Measurements from ENCODE around the gene P3H2. TPM values are rescaled to one million over a fixed set of nuclear protein-coding genes. Genes with fewer than 3 reads are reported as not detected.

P3H2 gene
- total RNA-seq, 1 experiment from 2014 or later = 0.76 TPM

DNA sequence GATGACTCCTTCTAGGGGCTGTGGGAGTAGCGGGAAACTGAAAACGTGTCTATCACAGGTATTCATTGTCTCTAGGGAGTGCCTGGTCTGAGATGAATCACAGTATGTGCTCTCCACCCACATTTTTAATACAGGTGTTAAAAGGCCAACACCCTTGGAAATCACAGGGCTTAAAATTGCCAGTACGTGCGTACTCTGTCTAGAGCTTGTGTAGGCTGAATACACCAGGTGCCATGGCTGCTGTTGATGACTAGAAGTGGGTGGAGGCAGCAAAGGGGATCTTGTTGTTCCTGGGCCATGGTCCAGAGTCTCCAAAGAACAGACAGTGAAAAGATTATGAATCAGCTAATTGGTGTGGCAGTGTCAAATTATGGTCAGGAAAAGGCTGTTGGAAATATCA lies 35.1 kb upstream of the P3H2 start:
- Histone ChIP-seq H3K9me2 (ENCODE audit: insufficient read depth) (no peaks in the 10 kb centered on the region), H3K9me3 (ENCODE audit: control insufficient read depth in 1 of 2, insufficient read depth in 1 of 2, low read depth in 1 of 2, low read length in 2 of 2) (no peaks in the 10 kb centered on the region), H3K4me3 (replicated peaks in 1 of 2; ENCODE audit: low read depth in 1 of 2, low read length in 2 of 2) (no peak overlapping the region), H3K27ac (ENCODE audit: low read depth, low read length) (no peak overlapping the region), H3K27me3 (ENCODE audit: insufficient read depth, low read length) (no peaks in the 10 kb centered on the region), H3K4me1 (ENCODE audit: control insufficient read depth in 1 of 2, insufficient read depth in 2 of 2, low read length in 2 of 2) (peaks cover 0 to 11% of the 10 kb centered on the region in 2 experiments; a peak in 2 of 4 replicates), H4K20me1 (ENCODE audit: insufficient read depth) (no peaks in the 10 kb centered on the region), H3K79me2 (ENCODE audit: insufficient read depth, low read length) (no peaks in the 10 kb centered on the region), H2AFZ (ENCODE audit: low read depth, low read length, poor library complexity, severe bottlenecking) (peak overlapping the region; percentile 79), H3K4me2 (ENCODE audit: low read length) (peak overlapping the region; percentile 53), H3K36me3 (ENCODE audit: control insufficient read depth in 1 of 2, insufficient read depth in 2 of 2, low read length in 2 of 2) (no peaks in the 10 kb centered on the region), H3K9ac (ENCODE audit: low read length) (no peak overlapping the region)
- DNase-seq (ENCODE audit: low read depth, low spot score) (peak; percentile 35), ATAC-seq (peak; percentile 72)
- POLR2A ChIA-PET = no interaction called here
- intact Hi-C loops (cut with micrococcal nuclease) = no loop called here
- CTCF ChIA-PET = no interaction called here
- RAD21 ChIA-PET (ENCODE audit: low non-redundant PET in 1 of 2, low total read pairs in 2 of 2, uncharacterized antibody in 2 of 2, unreplicated experiment in 2 of 2) = no interaction called here
- BruUV-seq (replicated peaks) = no TSS peak
- TF ChIP-seq, protein P1, sequence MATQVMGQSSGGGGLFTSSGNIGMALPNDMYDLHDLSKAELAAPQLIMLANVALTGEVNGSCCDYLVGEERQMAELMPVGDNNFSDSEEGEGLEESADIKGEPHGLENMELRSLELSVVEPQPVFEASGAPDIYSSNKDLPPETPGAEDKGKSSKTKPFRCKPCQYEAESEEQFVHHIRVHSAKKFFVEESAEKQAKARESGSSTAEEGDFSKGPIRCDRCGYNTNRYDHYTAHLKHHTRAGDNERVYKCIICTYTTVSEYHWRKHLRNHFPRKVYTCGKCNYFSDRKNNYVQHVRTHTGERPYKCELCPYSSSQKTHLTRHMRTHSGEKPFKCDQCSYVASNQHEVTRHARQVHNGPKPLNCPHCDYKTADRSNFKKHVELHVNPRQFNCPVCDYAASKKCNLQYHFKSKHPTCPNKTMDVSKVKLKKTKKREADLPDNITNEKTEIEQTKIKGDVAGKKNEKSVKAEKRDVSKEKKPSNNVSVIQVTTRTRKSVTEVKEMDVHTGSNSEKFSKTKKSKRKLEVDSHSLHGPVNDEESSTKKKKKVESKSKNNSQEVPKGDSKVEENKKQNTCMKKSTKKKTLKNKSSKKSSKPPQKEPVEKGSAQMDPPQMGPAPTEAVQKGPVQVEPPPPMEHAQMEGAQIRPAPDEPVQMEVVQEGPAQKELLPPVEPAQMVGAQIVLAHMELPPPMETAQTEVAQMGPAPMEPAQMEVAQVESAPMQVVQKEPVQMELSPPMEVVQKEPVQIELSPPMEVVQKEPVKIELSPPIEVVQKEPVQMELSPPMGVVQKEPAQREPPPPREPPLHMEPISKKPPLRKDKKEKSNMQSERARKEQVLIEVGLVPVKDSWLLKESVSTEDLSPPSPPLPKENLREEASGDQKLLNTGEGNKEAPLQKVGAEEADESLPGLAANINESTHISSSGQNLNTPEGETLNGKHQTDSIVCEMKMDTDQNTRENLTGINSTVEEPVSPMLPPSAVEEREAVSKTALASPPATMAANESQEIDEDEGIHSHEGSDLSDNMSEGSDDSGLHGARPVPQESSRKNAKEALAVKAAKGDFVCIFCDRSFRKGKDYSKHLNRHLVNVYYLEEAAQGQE (IDR thresholded peaks at IDR 0.05; ENCODE audit: low read depth) = no peak
- no peak for TF ChIP-seq ZNF274 (IDR thresholded peaks at IDR 0.05; ENCODE audit: low read depth, low read length)
- TF ChIP-seq POLR2AphosphoS5 (IDR thresholded peaks at IDR 0.05; ENCODE audit: low read depth, low read length) = no peak
- peak; percentile 44; the same call in 1 of the 2 replicates for TF ChIP-seq CBX3 (IDR thresholded peaks at IDR 0.05; ENCODE audit: low read depth)
- no peak for TF ChIP-seq POLR2A (IDR thresholded peaks at IDR 0.05; ENCODE audit: borderline replicate concordance, extremely low read depth, insufficient read depth, insufficient read length)
- no peak for TF ChIP-seq YY1 (IDR thresholded peaks at IDR 0.05; ENCODE audit: extremely low read depth, insufficient replicate concordance, low read depth, low read length)
- TF ChIP-seq, protein P2, sequence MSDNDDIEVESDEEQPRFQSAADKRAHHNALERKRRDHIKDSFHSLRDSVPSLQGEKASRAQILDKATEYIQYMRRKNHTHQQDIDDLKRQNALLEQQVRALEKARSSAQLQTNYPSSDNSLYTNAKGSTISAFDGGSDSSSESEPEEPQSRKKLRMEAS (IDR thresholded peaks at IDR 0.05) = peak; percentile 63; the same call in 1 of the 2 replicates
- TF ChIP-seq EGR1 (IDR thresholded peaks at IDR 0.05; ENCODE audit: low read depth) = peak; percentile 47; the same call in 1 of the 2 replicates
- TF ChIP-seq, protein P3, sequence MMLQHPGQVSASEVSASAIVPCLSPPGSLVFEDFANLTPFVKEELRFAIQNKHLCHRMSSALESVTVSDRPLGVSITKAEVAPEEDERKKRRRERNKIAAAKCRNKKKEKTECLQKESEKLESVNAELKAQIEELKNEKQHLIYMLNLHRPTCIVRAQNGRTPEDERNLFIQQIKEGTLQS (IDR thresholded peaks at IDR 0.05) = no peak
- TF ChIP-seq ZFX (IDR thresholded peaks at IDR 0.05) = no peak
- TF ChIP-seq EZH2phosphoT487 (IDR thresholded peaks at IDR 0.05; ENCODE audit: borderline replicate concordance) = no peak
- TF ChIP-seq CEBPB (IDR thresholded peaks at IDR 0.05; ENCODE audit: low read depth) = no peak
- no peak for TF ChIP-seq TCF7L2 (IDR thresholded peaks at IDR 0.05; ENCODE audit: borderline replicate concordance, extremely low read depth, insufficient read depth, insufficient read length)
- peak; percentile 53; the same call in 1 of the 2 replicates for TF ChIP-seq SP1 (IDR thresholded peaks at IDR 0.05; ENCODE audit: low read depth)
- TF ChIP-seq FOSL1 (IDR thresholded peaks at IDR 0.05; ENCODE audit: low read depth) = peak; percentile 38; the same call in 1 of the 2 replicates
- TF ChIP-seq, protein P4, sequence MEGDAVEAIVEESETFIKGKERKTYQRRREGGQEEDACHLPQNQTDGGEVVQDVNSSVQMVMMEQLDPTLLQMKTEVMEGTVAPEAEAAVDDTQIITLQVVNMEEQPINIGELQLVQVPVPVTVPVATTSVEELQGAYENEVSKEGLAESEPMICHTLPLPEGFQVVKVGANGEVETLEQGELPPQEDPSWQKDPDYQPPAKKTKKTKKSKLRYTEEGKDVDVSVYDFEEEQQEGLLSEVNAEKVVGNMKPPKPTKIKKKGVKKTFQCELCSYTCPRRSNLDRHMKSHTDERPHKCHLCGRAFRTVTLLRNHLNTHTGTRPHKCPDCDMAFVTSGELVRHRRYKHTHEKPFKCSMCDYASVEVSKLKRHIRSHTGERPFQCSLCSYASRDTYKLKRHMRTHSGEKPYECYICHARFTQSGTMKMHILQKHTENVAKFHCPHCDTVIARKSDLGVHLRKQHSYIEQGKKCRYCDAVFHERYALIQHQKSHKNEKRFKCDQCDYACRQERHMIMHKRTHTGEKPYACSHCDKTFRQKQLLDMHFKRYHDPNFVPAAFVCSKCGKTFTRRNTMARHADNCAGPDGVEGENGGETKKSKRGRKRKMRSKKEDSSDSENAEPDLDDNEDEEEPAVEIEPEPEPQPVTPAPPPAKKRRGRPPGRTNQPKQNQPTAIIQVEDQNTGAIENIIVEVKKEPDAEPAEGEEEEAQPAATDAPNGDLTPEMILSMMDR (IDR thresholded peaks at IDR 0.05 in 2 of 3, conservative IDR thresholded peaks at IDR 0.05 in 1 of 3; ENCODE audit: borderline replicate concordance in 1 of 3, insufficient read depth in 1 of 3, low read depth in 2 of 3, low read length in 2 of 3) = no peak
- TF ChIP-seq, protein P5, sequence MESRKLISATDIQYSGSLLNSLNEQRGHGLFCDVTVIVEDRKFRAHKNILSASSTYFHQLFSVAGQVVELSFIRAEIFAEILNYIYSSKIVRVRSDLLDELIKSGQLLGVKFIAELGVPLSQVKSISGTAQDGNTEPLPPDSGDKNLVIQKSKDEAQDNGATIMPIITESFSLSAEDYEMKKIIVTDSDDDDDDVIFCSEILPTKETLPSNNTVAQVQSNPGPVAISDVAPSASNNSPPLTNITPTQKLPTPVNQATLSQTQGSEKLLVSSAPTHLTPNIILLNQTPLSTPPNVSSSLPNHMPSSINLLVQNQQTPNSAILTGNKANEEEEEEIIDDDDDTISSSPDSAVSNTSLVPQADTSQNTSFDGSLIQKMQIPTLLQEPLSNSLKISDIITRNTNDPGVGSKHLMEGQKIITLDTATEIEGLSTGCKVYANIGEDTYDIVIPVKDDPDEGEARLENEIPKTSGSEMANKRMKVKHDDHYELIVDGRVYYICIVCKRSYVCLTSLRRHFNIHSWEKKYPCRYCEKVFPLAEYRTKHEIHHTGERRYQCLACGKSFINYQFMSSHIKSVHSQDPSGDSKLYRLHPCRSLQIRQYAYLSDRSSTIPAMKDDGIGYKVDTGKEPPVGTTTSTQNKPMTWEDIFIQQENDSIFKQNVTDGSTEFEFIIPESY (IDR thresholded peaks at IDR 0.05; ENCODE audit: extremely low read depth, insufficient replicate concordance, low read length) = no peak
- TF ChIP-seq ELF1 (IDR thresholded peaks at IDR 0.05; ENCODE audit: borderline replicate concordance, low read depth) = no peak
- TF ChIP-seq SRF (IDR thresholded peaks at IDR 0.05; ENCODE audit: low read depth) = no peak
- no peak for TF ChIP-seq SIN3A (IDR thresholded peaks at IDR 0.05; ENCODE audit: low read depth)
- TF ChIP-seq EZH2 (IDR thresholded peaks at IDR 0.05) = no peak
- TF ChIP-seq JUND (IDR thresholded peaks at IDR 0.05) = peak; percentile 55

All from HCT116 (cell line).